Lower lobe of right lung (tissue), 2 donors: ENCODE data around the gene TNFRSF19. TPM values are rescaled to one million over a fixed set of nuclear protein-coding genes. Genes with fewer than 3 reads are reported as not detected.
"Not testable (repeated sequence)": the region's sequence is repeated elsewhere in the genome, so short reads cannot be mapped to it uniquely, and the experiment has no call there.

Source experiments
- ATAC-seq, 2 donors: fragments of 200-7000 bp; cut with Tn5 transposase; one replicate each; pipeline ENCODE4 v1.9.1; 2020 to 2022; ENCODE audit warnings: mild to moderate bottlenecking in 2 of 2, moderate library complexity in 2 of 2
- DNase-seq: peaks from one replicate; pipeline ENCODE4 v3.0.0-alpha.2; 2020
- H3K27ac ChIP-seq: fragments of 200-600 bp; one replicate; pipeline ENCODE4 v1.8.0; 2022
- H3K27me3 ChIP-seq: fragments of 200-600 bp; one replicate; pipeline ENCODE4 v1.8.0; 2022; ENCODE audit warnings: low read depth
- H3K36me3 ChIP-seq: fragments of 200-600 bp; one replicate; pipeline ENCODE4 v1.8.0; 2022; ENCODE audit warnings: mild to moderate bottlenecking
- H3K4me1 ChIP-seq: fragments of 200-600 bp; one replicate; pipeline ENCODE4 v1.8.0; 2022
- H3K4me3 ChIP-seq: fragments of 200-600 bp; one replicate; pipeline ENCODE4 v1.8.0; 2022; ENCODE audit warnings: mild to moderate bottlenecking
- H3K9me3 ChIP-seq: fragments of 200-600 bp; one replicate; pipeline ENCODE4 v1.8.0; 2022
- CTCF ChIP-seq: fragments of 200-600 bp; IDR thresholded peaks from one replicate; pipeline ENCODE4 v1.8.0; 2022; ENCODE audit warnings: antibody characterized with exemption, mild to moderate bottlenecking
- intact Hi-C: fragments of 100-400 bp; cut with DNase I; formaldehyde crosslinking; loops from one replicate; pipeline ENCODE4 v1.11.0; 2022
- total RNA-seq: library from RNA; stranded (reverse); fragmentation: NEBNext Ultra II Directional; extraction: Animal tissue kit (Norgen Biotek cat#: 25700); gene quantifications from one replicate; pipeline ENCODE4 v1.2.1, GENCODE V29; 2021
- donor health status: DM: no; HTN: yes; CAD: no; lungs with severe emphysema.

TNFRSF19 gene
- total RNA-seq, 1 donor from 2014 or later, result 21.1 TPM

- no peaks in the 10 kb centered on the region for H3K9me3 ChIP-seq
- no peak for TF ChIP-seq CTCF
- peaks cover 8% of the 10 kb centered on the region for H3K36me3 ChIP-seq
- no peaks in the 10 kb centered on the region for H3K27me3 ChIP-seq
- no peak overlapping the region for H3K4me3 ChIP-seq
- no peak overlapping the region for H3K27ac ChIP-seq
- ATAC-seq, result no peak
- DNase-seq, result no peak
- H3K4me1 ChIP-seq, result no peaks in the 10 kb centered on the region
- intact Hi-C loops, result no loop called here
Measured at GRCh38 chr13:23673867-23674605, 103.8 kb downstream of the TNFRSF19 start.

DNA sequence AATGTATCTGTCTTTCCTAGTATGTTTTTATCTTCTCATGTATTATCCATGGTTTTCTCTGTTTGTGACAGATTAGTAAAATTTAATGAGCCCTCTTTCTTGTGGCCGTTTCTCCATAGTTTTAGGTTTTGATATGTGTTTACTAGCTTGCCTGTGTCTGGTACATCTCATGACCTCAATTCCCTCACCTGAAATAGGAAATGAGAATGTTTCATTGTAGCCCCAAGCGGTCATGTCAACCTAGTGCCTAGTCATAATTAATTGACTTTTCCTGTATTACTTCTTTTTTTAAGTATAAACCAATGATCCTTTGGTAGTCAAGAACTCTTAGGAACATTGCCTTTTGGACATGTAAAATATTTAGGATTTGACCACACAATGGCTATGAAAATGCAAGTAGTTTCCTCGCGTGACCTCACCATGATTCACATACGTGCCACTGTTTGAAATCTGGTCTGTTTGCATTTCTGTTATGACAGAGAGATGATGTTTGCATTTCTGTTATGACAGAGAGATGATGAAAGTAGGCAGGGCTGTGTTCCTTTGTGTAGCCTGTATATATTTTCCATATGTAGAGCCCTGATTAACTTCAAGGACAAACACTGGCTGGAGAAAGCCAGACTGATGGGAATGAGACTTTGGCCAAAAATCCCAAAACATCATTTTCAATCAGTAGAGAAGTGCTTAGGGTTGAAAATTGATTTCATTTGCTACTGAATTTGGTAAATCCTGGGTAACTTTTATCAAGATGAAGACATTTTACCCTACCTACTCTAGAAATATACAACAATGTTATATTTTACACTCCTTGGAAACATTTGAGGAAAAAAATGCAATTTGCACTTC, 104.8 kb downstream of the TNFRSF19 start:
- Histone ChIP-seq H3K27ac (no peak overlapping the region), H3K36me3 (no peaks in the 10 kb centered on the region), H3K9me3 (no peaks in the 10 kb centered on the region), H3K27me3 (no peaks in the 10 kb centered on the region), H3K4me3 (no peak overlapping the region), H3K4me1 (no peaks in the 10 kb centered on the region)
- no peak for TF ChIP-seq CTCF
- intact Hi-C loops, result no loop called here
- ATAC-seq, result no peak
- DNase-seq, result no peak

- H3K27ac ChIP-seq, H3K27me3 ChIP-seq, intact Hi-C loops, ATAC-seq, H3K4me3 ChIP-seq, H3K9me3 ChIP-seq, H3K36me3 ChIP-seq, H3K4me1 ChIP-seq, DNase-seq: not testable (repeated sequence)
Measured at GRCh38 chr13:23677679-23678288, 107.6 kb downstream of the TNFRSF19 start.

- TF ChIP-seq CTCF, result no peak
- ATAC-seq, result no peak
- Histone ChIP-seq H3K4me3 (no peak overlapping the region), H3K27ac (no peak overlapping the region), H3K27me3 (no peaks in the 10 kb centered on the region), H3K4me1 (no peaks in the 10 kb centered on the region), H3K36me3 (no peaks in the 10 kb centered on the region), H3K9me3 (peaks cover 4% of the 10 kb centered on the region)
- intact Hi-C loops, result no loop called here
- DNase-seq, result no peak
Measured at GRCh38 chr13:23678795-23679194, 108.6 kb downstream of the TNFRSF19 start.

DNA sequence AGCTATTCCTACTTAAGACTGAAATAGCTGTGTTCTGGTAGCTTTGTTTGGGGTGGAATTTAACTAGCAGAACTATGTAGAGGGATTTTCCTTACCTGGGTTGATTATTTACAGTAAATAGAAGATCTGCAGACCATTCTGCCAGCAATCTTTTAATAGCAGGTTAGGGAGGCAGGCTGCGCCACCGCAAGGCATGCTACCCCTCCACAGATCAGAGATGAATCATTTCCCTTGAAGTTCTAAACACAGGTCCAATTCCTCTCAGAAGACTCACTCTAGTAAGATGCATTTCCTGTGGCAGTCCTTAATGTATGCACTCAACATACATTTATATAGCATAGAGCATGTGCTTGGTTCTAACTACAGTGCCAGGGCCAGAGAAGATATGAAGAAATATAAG, 109.0 kb downstream of the TNFRSF19 start:
- no peak for ATAC-seq
- no peak overlapping the region for H3K4me3 ChIP-seq
- H3K4me1 ChIP-seq, result no peaks in the 10 kb centered on the region
- no peak overlapping the region for H3K27ac ChIP-seq
- H3K36me3 ChIP-seq, result no peaks in the 10 kb centered on the region
- TF ChIP-seq CTCF, result no peak
- intact Hi-C loops, result no loop called here
- DNase-seq, result no peak
- H3K9me3 ChIP-seq, result peaks cover 8% of the 10 kb centered on the region
- H3K27me3 ChIP-seq, result no peaks in the 10 kb centered on the region
